ENCODE measurements around the gene SLC7A10.
"Not testable (repeated sequence)": the region's sequence is repeated elsewhere in the genome, so short reads cannot be mapped to it uniquely, and the experiment has no call there.

Gene SLC7A10

GRCh38 chr19:33201886-33202545 is 23.6 kb downstream of the SLC7A10 start:
- no peak for DNase-seq (ENCODE audit: low spot score)

GRCh38 chr19:33201473-33201872 is 24.2 kb downstream of the SLC7A10 start:
- no peak for DNase-seq (ENCODE audit: low spot score)

- DNase-seq (ENCODE audit: low spot score): no peak
Measured at GRCh38 chr19:33199441-33200265, 26.0 kb downstream of the SLC7A10 start.

- DNase-seq (ENCODE audit: low spot score): no peak
Measured at GRCh38 chr19:33198169-33198568, 27.5 kb downstream of the SLC7A10 start.

- DNase-seq (ENCODE audit: low spot score): no peak
Measured at GRCh38 chr19:33197591-33198000, 28.1 kb downstream of the SLC7A10 start.

GRCh38 chr19:33196446-33197193 is 29.0 kb downstream of the SLC7A10 start:
- no peak for DNase-seq (ENCODE audit: low spot score)

GRCh38 chr19:33195645-33196347 is 29.9 kb downstream of the SLC7A10 start:
- no peak for DNase-seq (ENCODE audit: low spot score)

- no peak for DNase-seq (ENCODE audit: low spot score)
Measured at GRCh38 chr19:33194886-33195644, 30.6 kb downstream of the SLC7A10 start.

GRCh38 chr19:33194532-33194885 is 31.1 kb downstream of the SLC7A10 start:
- no peak for DNase-seq (ENCODE audit: low spot score)

GRCh38 chr19:33193865-33194362 is 31.7 kb downstream of the SLC7A10 start, which contains the start of gene LRP3:
Gene LRP3, plus strand, starts transcription at chr19:33194330. Its CDS starts 456 bp downstream, at chr19:33194786.
- no peak for DNase-seq (ENCODE audit: low spot score)

GRCh38 chr19:33193269-33193864 is 32.3 kb downstream of the SLC7A10 start:
- no peak for DNase-seq (ENCODE audit: low spot score)

- DNase-seq (ENCODE audit: low spot score): no peak
Measured at GRCh38 chr19:33192010-33192409, 33.6 kb downstream of the SLC7A10 start.

- DNase-seq (ENCODE audit: low spot score): no peak
Measured at GRCh38 chr19:33191501-33191900, 34.1 kb downstream of the SLC7A10 start.

- not testable (repeated sequence) for DNase-seq (ENCODE audit: low spot score)
Measured at GRCh38 chr19:33191092-33191491, 34.6 kb downstream of the SLC7A10 start.

- no peak for DNase-seq (ENCODE audit: low spot score)
Measured at GRCh38 chr19:33189453-33189852, 36.2 kb downstream of the SLC7A10 start.

- DNase-seq (ENCODE audit: low spot score): no peak
Measured at GRCh38 chr19:33187183-33187540, 38.5 kb downstream of the SLC7A10 start.

- DNase-seq (ENCODE audit: low spot score): no peak
Measured at GRCh38 chr19:33186431-33187182, 39.0 kb downstream of the SLC7A10 start.

GRCh38 chr19:33177417-33177979 is 48.2 kb downstream of the SLC7A10 start:
- DNase-seq (ENCODE audit: low spot score): peak; percentile 86

- peak; percentile 97 for DNase-seq (ENCODE audit: low spot score)
Measured at GRCh38 chr19:33176670-33177416, 48.8 kb downstream of the SLC7A10 start.
